Hepatocyte (in vitro differentiated cells): Measurements from ENCODE around the gene MAD1L1. TPM values are rescaled to one million over a fixed set of nuclear protein-coding genes. Genes with fewer than 3 reads are reported as not detected.
"Not testable (repeated sequence)": the region's sequence is repeated elsewhere in the genome, so short reads cannot be mapped to it uniquely, and the experiment has no call there.

Source experiments
- DNase-seq: peaks from one replicate; pipeline ENCODE4 v3.0.0-alpha.2; 2016; ENCODE audit warnings: low spot score
- H2AFZ ChIP-seq: fragments of 200-600 bp; sonication (generic); 2 replicates; pipeline ENCODE4 v1.6.0; 2016; ENCODE audit warnings: antibody characterized with exemption, mild to moderate bottlenecking
- H3K27ac ChIP-seq: fragments of 200-600 bp; sonication (generic); 2 replicates; pipeline ENCODE4 v1.5.1; 2016; ENCODE audit warnings: mild to moderate bottlenecking
- H3K27me3 ChIP-seq: fragments of 200-600 bp; sonication (generic); 2 replicates; pipeline ENCODE4 v1.6.1; 2016
- H3K36me3 ChIP-seq: fragments of 200-600 bp; sonication (generic); replicated peaks from 2 replicates; pipeline ENCODE4 v1.5.1; 2016; ENCODE audit warnings: low read depth; ENCODE audit not compliant: insufficient read depth
- H3K4me1 ChIP-seq: fragments of 200-600 bp; sonication (generic); 2 replicates; pipeline ENCODE4 v1.5.1; 2016; ENCODE audit warnings: mild to moderate bottlenecking, moderate library complexity; ENCODE audit not compliant: insufficient read depth
- H3K4me2 ChIP-seq: fragments of 200-600 bp; sonication (generic); 2 replicates; pipeline ENCODE4 v1.6.0; 2016
- H3K4me3 ChIP-seq: fragments of 200-600 bp; sonication (generic); 2 replicates; pipeline ENCODE4 v1.5.1; 2016; ENCODE audit warnings: mild to moderate bottlenecking
- H3K79me2 ChIP-seq: fragments of 200-600 bp; sonication (generic); 2 replicates; pipeline ENCODE4 v1.6.0; 2017; ENCODE audit warnings: mild to moderate bottlenecking
- H3K9me2 ChIP-seq: fragments of 200-600 bp; sonication (generic); replicated peaks from 2 replicates; pipeline ENCODE4 v1.6.0; 2017; ENCODE audit warnings: mild to moderate bottlenecking; ENCODE audit not compliant: insufficient read depth
- H3K9me3 ChIP-seq: fragments of 200-600 bp; sonication (generic); 2 replicates; pipeline ENCODE4 v1.5.1; 2016; ENCODE audit warnings: low read depth, mild to moderate bottlenecking
- H4K20me1 ChIP-seq: fragments of 200-600 bp; sonication (generic); 2 replicates; pipeline ENCODE4 v1.6.0; 2016; ENCODE audit warnings: mild to moderate bottlenecking; ENCODE audit not compliant: insufficient read depth, poor library complexity, severe bottlenecking
- CTCF ChIP-seq: fragments of 200-600 bp; sonication (generic); IDR thresholded peaks from 2 replicates; pipeline ENCODE4 v1.5.1; 2016; ENCODE audit warnings: antibody characterized with exemption, mild to moderate bottlenecking; ENCODE audit not compliant: poor library complexity
- EZH2 ChIP-seq: fragments of 200-600 bp; sonication (generic); IDR thresholded peaks from 2 replicates; pipeline ENCODE4 v1.6.1; 2016; ENCODE audit warnings: antibody characterized with exemption, mild to moderate bottlenecking, borderline replicate concordance
- EZH2phosphoT487 ChIP-seq: fragments of 200-600 bp; sonication (generic); IDR thresholded peaks from one replicate; pipeline ENCODE4 v1.6.1; 2018; ENCODE audit warnings: antibody characterized with exemption, mild to moderate bottlenecking, low read depth, moderate library complexity; ENCODE audit not compliant: unreplicated experiment, severe bottlenecking
- WGBS: methylation state at CpG from one replicate; pipeline ENCODE4 v1.1.6; 2016; ENCODE audit warnings: low lambda C conversion rate; ENCODE audit errors: missing lambda C conversion rate; 5-methylcytosine and 5-hydroxymethylcytosine counted together
- polyA plus RNA-seq: library from polyadenylated mRNA; unstranded; fragments of >200 nt; fragmentation: Nextera tagmentation; extraction: Ambion mirVana; gene quantifications from 2 replicates; pipeline ENCODE4 v1.2.1, GENCODE V29; 2016
- total RNA-seq: library from RNA; depleted of rRNA; stranded (reverse); fragments of >200 nt; gene quantifications from 2 replicates; pipeline ENCODE4 v1.2.3, GENCODE V29; 2014

MAD1L1 gene
- total and polyA plus RNA-seq, 2 experiments from 2014 or later: 30.7 to 31.0 TPM

GRCh38 chr7:1977876-1978441 is 254.8 kb downstream of the MAD1L1 start:
- Histone ChIP-seq H4K20me1 (no peaks in the 10 kb centered on the region), H3K27ac (no peak overlapping the region), H3K79me2 (no peaks in the 10 kb centered on the region), H3K9me3 (no peaks in the 10 kb centered on the region), H3K4me1 (no peaks in the 10 kb centered on the region), H3K27me3 (no peaks in the 10 kb centered on the region), H3K9me2 (no peaks in the 10 kb centered on the region), H3K36me3 (no peaks in the 10 kb centered on the region), H3K4me3 (no peak overlapping the region), H2AFZ (no peak overlapping the region), H3K4me2 (no peak overlapping the region)
- DNase-seq: no peak
- no peak for TF ChIP-seq EZH2phosphoT487
- TF ChIP-seq CTCF: no peak
- WGBS: 98% methylated on average over 15 of the region's 15 CpGs

GRCh38 chr7:1977059-1977875 is 255.5 kb downstream of the MAD1L1 start:
- Histone ChIP-seq H3K27me3 (no peaks in the 10 kb centered on the region), H3K4me2 (no peak overlapping the region), H3K79me2 (no peaks in the 10 kb centered on the region), H3K36me3 (no peaks in the 10 kb centered on the region), H3K9me2 (no peaks in the 10 kb centered on the region), H3K4me1 (no peaks in the 10 kb centered on the region), H3K27ac (no peak overlapping the region), H2AFZ (no peak overlapping the region), H3K4me3 (no peak overlapping the region), H3K9me3 (no peaks in the 10 kb centered on the region), H4K20me1 (no peaks in the 10 kb centered on the region)
- WGBS: 98% methylated on average over 40 of the region's 44 CpGs
- no peak for DNase-seq
- TF ChIP-seq EZH2phosphoT487 (no peak), CTCF (no peak), EZH2 (no peak)

GRCh38 chr7:1976521-1976920 is 256.2 kb downstream of the MAD1L1 start:
- H3K27ac ChIP-seq, H3K36me3 ChIP-seq, H3K4me2 ChIP-seq, H3K9me3 ChIP-seq, H3K79me2 ChIP-seq, H3K9me2 ChIP-seq, H3K27me3 ChIP-seq, H4K20me1 ChIP-seq, H3K4me1 ChIP-seq, H3K4me3 ChIP-seq, DNase-seq, H2AFZ ChIP-seq: not testable (repeated sequence)
- WGBS: 99% methylated on average over 8 of the region's 8 CpGs

GRCh38 chr7:1975581-1975980 is 257.2 kb downstream of the MAD1L1 start:
- no peaks in the 10 kb centered on the region for H3K27me3 ChIP-seq
- no peaks in the 10 kb centered on the region for H3K9me3 ChIP-seq
- H3K4me2 ChIP-seq: no peak overlapping the region
- no peaks in the 10 kb centered on the region for H3K9me2 ChIP-seq
- no peak overlapping the region for H3K27ac ChIP-seq
- H3K4me3 ChIP-seq: no peak overlapping the region
- no peak for DNase-seq
- 97% methylated on average over 12 of the region's 12 CpGs for WGBS
- TF ChIP-seq EZH2: no peak
- TF ChIP-seq EZH2phosphoT487: no peak
- no peaks in the 10 kb centered on the region for H3K79me2 ChIP-seq
- H3K4me1 ChIP-seq: no peaks in the 10 kb centered on the region
- no peaks in the 10 kb centered on the region for H3K36me3 ChIP-seq
- no peak overlapping the region for H2AFZ ChIP-seq
- H4K20me1 ChIP-seq: no peaks in the 10 kb centered on the region
